ENCODE data around the gene CERS5.
A peak's percentile ranks its signal among the peaks of the same experiment; 100 is the strongest.

Gene CERS5

GRCh38 chr12:50099302-50100008 lies 67.7 kb downstream of the CERS5 start:
- Mint-ChIP-seq H3K27ac (peak overlapping the region; percentile 73), H3K4me1 (peaks cover 29% of the 10 kb centered on the region), H3K27me3 (ENCODE audit: low read depth, poor library complexity) (no peaks in the 10 kb centered on the region), H3K36me3 (ENCODE audit: low read depth) (peaks cover 57% of the 10 kb centered on the region), H3K4me3 (no peak overlapping the region), H3K9me3 (no peaks in the 10 kb centered on the region)
- DNase-seq = no peak
- TF ChIP-seq CTCF (IDR thresholded peaks at IDR 0.05) = no peak

- Mint-ChIP-seq H3K4me3 (no peak overlapping the region), H3K9me3 (no peaks in the 10 kb centered on the region), H3K27me3 (ENCODE audit: low read depth, poor library complexity) (no peaks in the 10 kb centered on the region), H3K27ac (peak overlapping the region; percentile 54), H3K36me3 (ENCODE audit: low read depth) (peaks cover 68% of the 10 kb centered on the region), H3K4me1 (peaks cover 14% of the 10 kb centered on the region)
- TF ChIP-seq CTCF (IDR thresholded peaks at IDR 0.05) = no peak
- no peak for DNase-seq
Observed at GRCh38 chr12:50097952-50098351, 69.2 kb downstream of the CERS5 start.

DNA sequence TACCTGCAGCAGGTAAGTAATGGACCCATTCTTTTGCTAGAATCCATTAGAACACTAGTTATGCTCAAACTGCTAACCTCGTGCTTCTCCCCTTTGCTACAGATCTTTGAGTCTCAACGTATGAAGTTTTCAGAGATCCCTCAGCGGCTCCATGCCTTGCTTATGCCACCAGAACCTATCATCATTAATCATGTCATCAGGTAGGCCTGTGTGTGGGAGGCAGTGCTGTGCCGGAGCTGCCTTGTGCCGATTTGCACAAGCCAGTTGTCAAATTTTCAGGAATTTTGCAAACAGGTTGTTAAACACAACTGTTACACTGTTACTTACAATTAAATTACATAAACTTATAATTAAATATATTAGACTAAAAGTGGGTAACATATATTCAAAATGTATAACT lies 76.8 kb downstream of the CERS5 start:
- no peaks in the 10 kb centered on the region for H3K9me3 Mint-ChIP-seq
- TF ChIP-seq CTCF (IDR thresholded peaks at IDR 0.05) = no peak
- H3K4me3 Mint-ChIP-seq = no peak overlapping the region
- no peak for DNase-seq
- H3K27ac Mint-ChIP-seq = no peak overlapping the region
- H3K36me3 Mint-ChIP-seq (ENCODE audit: low read depth) = peaks cover 76% of the 10 kb centered on the region
- peaks cover 19% of the 10 kb centered on the region for H3K4me1 Mint-ChIP-seq
- no peaks in the 10 kb centered on the region for H3K27me3 Mint-ChIP-seq (ENCODE audit: low read depth, poor library complexity)

DNA sequence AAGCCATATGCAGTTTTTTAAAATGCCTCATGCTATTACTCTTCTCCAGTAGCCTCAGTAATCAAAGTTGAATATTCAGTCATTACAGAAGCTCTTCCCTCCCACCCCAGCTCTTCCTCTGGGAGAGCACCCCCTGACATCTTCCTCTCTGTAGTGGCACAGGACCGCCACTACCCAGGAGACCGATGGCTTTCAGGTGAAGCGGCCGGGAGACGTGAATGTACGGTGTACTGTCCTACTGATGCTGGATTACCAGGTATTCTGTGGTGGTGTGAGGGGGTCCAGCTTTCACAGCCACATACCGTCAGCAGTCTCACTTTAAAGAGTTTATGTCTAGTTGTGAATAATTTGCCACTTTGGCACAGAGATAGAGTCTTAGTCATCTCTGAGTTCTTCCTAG lies 77.4 kb downstream of the CERS5 start:
- Mint-ChIP-seq H3K27ac (peak overlapping the region; percentile 75), H3K36me3 (ENCODE audit: low read depth) (peaks cover 69% of the 10 kb centered on the region)

DNA sequence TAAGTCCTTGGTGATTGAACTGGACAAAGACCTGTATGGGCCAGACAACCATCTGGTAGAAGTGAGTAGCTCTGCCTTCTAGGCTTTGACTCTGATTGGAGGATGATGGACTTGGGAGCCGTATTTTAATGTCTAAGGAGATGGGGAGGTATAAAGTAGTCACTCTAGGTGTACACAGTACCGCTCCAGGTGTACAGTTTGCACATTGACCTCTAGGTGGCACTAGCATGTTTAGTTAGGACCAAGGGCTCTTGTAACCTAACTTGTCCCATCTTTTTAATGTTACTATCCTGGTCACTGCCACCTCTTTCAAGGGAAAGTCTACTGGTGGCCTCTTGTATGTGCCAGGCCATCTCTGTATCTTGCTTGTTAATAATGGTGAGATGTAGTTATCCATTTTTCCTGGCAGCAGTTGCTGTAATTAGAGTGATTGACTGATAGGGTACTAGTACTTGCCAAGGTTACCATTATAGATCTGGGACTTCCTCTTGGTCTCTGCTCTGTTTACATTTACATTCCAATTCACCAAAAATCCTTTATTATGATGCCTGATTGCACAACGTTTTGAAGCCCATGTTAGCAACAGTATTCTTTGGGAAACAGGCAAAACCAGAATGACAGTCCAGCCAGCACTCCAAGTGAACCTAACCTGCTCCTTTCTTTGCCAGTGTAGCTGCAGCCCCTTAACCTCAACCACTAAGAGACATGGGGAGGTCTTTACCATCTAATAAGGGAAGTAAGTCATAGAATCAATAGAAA lies 78.4 kb downstream of the CERS5 start:
- H3K27me3 Mint-ChIP-seq (ENCODE audit: low read depth, poor library complexity) = no peaks in the 10 kb centered on the region
- H3K36me3 Mint-ChIP-seq (ENCODE audit: low read depth) = peaks cover 61% of the 10 kb centered on the region
- DNase-seq = peak; percentile 56
- no peak overlapping the region for H3K27ac Mint-ChIP-seq
- peaks cover 26% of the 10 kb centered on the region for H3K4me1 Mint-ChIP-seq
- H3K9me3 Mint-ChIP-seq = no peaks in the 10 kb centered on the region
- no peak overlapping the region for H3K4me3 Mint-ChIP-seq
- TF ChIP-seq CTCF (IDR thresholded peaks at IDR 0.05) = peak; percentile 80

More for the DNA sequence above, 77.4 kb downstream of the CERS5 start:
- TF ChIP-seq CTCF (IDR thresholded peaks at IDR 0.05) = no peak
- no peaks in the 10 kb centered on the region for H3K27me3 Mint-ChIP-seq (ENCODE audit: low read depth, poor library complexity)
- no peaks in the 10 kb centered on the region for H3K9me3 Mint-ChIP-seq
- H3K4me3 Mint-ChIP-seq = no peak overlapping the region
- DNase-seq = no peak
- peaks cover 22% of the 10 kb centered on the region for H3K4me1 Mint-ChIP-seq
